ENCODE measurements around the gene BCCIP.

DNA sequence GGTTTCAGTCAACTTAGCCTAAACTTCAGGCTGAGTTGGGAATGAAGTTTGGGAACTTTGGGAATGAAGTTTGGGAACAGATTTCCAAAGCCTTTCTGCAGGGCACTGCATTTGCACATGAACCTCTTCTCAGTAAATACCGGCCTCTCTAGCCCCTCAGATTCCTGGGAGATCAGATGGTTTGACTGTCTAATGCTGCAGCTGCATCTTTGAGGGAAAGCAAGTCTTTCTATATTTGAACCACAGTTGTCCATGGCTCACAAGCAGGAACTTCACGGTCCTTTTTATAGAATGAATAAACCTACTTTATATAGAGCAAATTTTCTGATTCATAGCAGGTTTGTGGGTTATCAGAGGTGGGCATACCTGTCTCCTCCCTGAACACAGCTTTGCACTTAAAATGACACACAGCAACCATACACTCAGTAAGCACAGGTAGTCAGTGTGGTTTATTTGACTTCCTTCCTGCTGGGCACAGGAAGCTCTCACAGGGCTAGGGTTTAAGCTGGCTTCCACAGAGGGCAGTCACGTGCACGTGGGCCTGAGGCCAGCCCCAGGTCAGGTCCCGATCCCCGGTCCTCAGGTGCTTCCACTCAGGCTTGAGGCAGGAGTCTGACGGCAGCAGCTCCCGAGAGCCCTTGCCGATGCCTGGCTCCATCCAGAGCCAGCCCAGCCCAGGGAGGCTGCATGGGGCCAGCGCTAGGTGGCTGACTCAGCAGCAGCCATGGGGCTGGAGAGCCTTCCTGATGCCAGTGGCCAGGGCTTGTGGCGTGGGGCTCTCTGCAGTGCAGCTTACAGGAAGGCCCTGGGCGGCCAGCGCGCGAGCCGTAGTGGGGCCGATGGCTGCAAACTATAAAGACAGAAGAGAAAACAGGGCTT, 35.0 kb upstream of the BCCIP start:
- TF ChIP-seq POLR2A (IDR thresholded peaks at IDR 0.05; ENCODE audit: extremely low read depth, insufficient read length) (no peak), CTCF (IDR thresholded peaks at IDR 0.05; ENCODE audit: low read depth, low read length) (no peak), MAX (IDR thresholded peaks at IDR 0.05; ENCODE audit: low read depth, low read length) (no peak), MYC (IDR thresholded peaks at IDR 0.05; ENCODE audit: low read depth, low read length) (no peak)
